Type B pancreatic cell (in vitro differentiated cells): ENCODE data around the gene PXDC1. TPM values are rescaled to one million over a fixed set of nuclear protein-coding genes. Genes with fewer than 3 reads are reported as not detected.

ENCODE experiments used
- DNase-seq: peaks from one replicate; pipeline ENCODE4 v3.0.0; 2021; ENCODE audit warnings: mixed read lengths; ENCODE audit not compliant: unreplicated experiment; ENCODE audit errors: extremely low spot score
- H3K27ac Mint-ChIP-seq: 2 replicates; pipeline ENCODE4 v1.8.0; 2021; ENCODE audit warnings: mild to moderate bottlenecking, mixed read lengths
- H3K27me3 Mint-ChIP-seq: 2 replicates; pipeline ENCODE4 v1.8.0; 2021; ENCODE audit warnings: mixed read lengths
- H3K36me3 Mint-ChIP-seq: 2 replicates; pipeline ENCODE4 v1.8.0; 2021; ENCODE audit warnings: mixed read lengths
- H3K4me1 Mint-ChIP-seq: one replicate; pipeline ENCODE4 v1.8.0; 2021; ENCODE audit warnings: mixed read lengths; ENCODE audit not compliant: unreplicated experiment
- H3K4me3 Mint-ChIP-seq: 2 replicates; pipeline ENCODE4 v1.8.0; 2021; ENCODE audit warnings: mild to moderate bottlenecking, mixed read lengths
- H3K9me3 Mint-ChIP-seq: 2 replicates; pipeline ENCODE4 v1.8.0; 2021; ENCODE audit warnings: mixed read lengths
- CTCF ChIP-seq: fragments of 200-600 bp; sonication (generic); conservative IDR thresholded peaks from 2 replicates; pipeline ENCODE4 v1.5.0; 2021; ENCODE audit warnings: antibody characterized with exemption, mild to moderate bottlenecking
- total RNA-seq: library from RNA; stranded (reverse); gene quantifications from 2 replicates; pipeline ENCODE4 v1.2.1, GENCODE V29; 2021; ENCODE audit warnings: low replicate concordance

PXDC1 gene
- total RNA-seq, 1 donor from 2014 or later, result 23.6 TPM

GRCh38 chr6:3779574-3779849 is 28.0 kb upstream of the PXDC1 start:
- Mint-ChIP-seq H3K27me3 (no peaks in the 10 kb centered on the region), H3K36me3 (no peaks in the 10 kb centered on the region), H3K4me3 (no peak overlapping the region), H3K27ac (no peak overlapping the region), H3K9me3 (no peaks in the 10 kb centered on the region), H3K4me1 (peaks cover 16% of the 10 kb centered on the region)
- TF ChIP-seq CTCF, result no peak
- DNase-seq, result no peak

GRCh38 chr6:3778701-3779573 is 27.4 kb upstream of the PXDC1 start:
- H3K27ac Mint-ChIP-seq, result no peak overlapping the region
- DNase-seq, result no peak
- no peaks in the 10 kb centered on the region for H3K27me3 Mint-ChIP-seq
- no peak overlapping the region for H3K4me3 Mint-ChIP-seq
- peaks cover 16% of the 10 kb centered on the region for H3K4me1 Mint-ChIP-seq
- no peaks in the 10 kb centered on the region for H3K9me3 Mint-ChIP-seq
- no peaks in the 10 kb centered on the region for H3K36me3 Mint-ChIP-seq
- TF ChIP-seq CTCF, result no peak

GRCh38 chr6:3777730-3778461 is 26.4 kb upstream of the PXDC1 start:
- Mint-ChIP-seq H3K4me1 (peaks cover 16% of the 10 kb centered on the region), H3K27me3 (no peaks in the 10 kb centered on the region), H3K4me3 (no peak overlapping the region), H3K9me3 (no peaks in the 10 kb centered on the region), H3K27ac (peak overlapping the region; percentile 52), H3K36me3 (no peaks in the 10 kb centered on the region)
- no peak for TF ChIP-seq CTCF
- DNase-seq, result no peak

GRCh38 chr6:3776881-3777507 is 25.5 kb upstream of the PXDC1 start:
- Mint-ChIP-seq H3K27me3 (no peaks in the 10 kb centered on the region), H3K9me3 (no peaks in the 10 kb centered on the region), H3K4me1 (peaks cover 16% of the 10 kb centered on the region), H3K36me3 (no peaks in the 10 kb centered on the region), H3K27ac (no peak overlapping the region), H3K4me3 (no peak overlapping the region)
- TF ChIP-seq CTCF, result peak; percentile 48
- DNase-seq, result no peak

GRCh38 chr6:3775847-3776246 is 24.3 kb upstream of the PXDC1 start:
- H3K4me1 Mint-ChIP-seq, result peaks cover 16% of the 10 kb centered on the region
- no peak overlapping the region for H3K27ac Mint-ChIP-seq
- H3K9me3 Mint-ChIP-seq, result no peaks in the 10 kb centered on the region
- H3K27me3 Mint-ChIP-seq, result no peaks in the 10 kb centered on the region
- DNase-seq, result no peak
- TF ChIP-seq CTCF, result no peak
- H3K36me3 Mint-ChIP-seq, result no peaks in the 10 kb centered on the region
- no peak overlapping the region for H3K4me3 Mint-ChIP-seq
